Ramos (cell line): Measurements from ENCODE around the gene KAT2A.

Source experiments
- in situ Hi-C: fragments of 300-500 bp; cut with MboI; formaldehyde crosslinking; loops from one replicate; pipeline ENCODE4 v1.14.3; 2022; ENCODE audit warnings: low sequenced_read_pairs; ENCODE audit not compliant: unreplicated experiment

Gene KAT2A

GRCh38 chr17:42098730-42099399 is 22.3 kb downstream of the KAT2A start:
- in situ Hi-C loops, result no loop called here

GRCh38 chr17:42097691-42098631 is 23.2 kb downstream of the KAT2A start, which contains the start of gene ZNF385C:
ZNF385C (minus strand) TSS chr17:42098473; CDS start chr17:42063056, 35,417 bp downstream.
- in situ Hi-C loops, result no loop called here

GRCh38 chr17:42096360-42097111 is 24.6 kb downstream of the KAT2A start:
- in situ Hi-C loops, result no loop called here

GRCh38 chr17:42094375-42095069 is 26.6 kb downstream of the KAT2A start:
- in situ Hi-C loops, result no loop called here

GRCh38 chr17:42092939-42093338 is 28.2 kb downstream of the KAT2A start:
- in situ Hi-C loops, result no loop called here

- in situ Hi-C loops, result no loop called here
Measured at GRCh38 chr17:42090964-42091790, 30.0 kb downstream of the KAT2A start.

GRCh38 chr17:42088736-42089135 is 32.4 kb downstream of the KAT2A start:
- in situ Hi-C loops, result no loop called here

- in situ Hi-C loops, result no loop called here
Measured at GRCh38 chr17:42087736-42088705, 33.1 kb downstream of the KAT2A start.

GRCh38 chr17:42087042-42087701 is 34.0 kb downstream of the KAT2A start:
- in situ Hi-C loops, result no loop called here

- in situ Hi-C loops, result no loop called here
Measured at GRCh38 chr17:42081516-42082129, 39.5 kb downstream of the KAT2A start.

- in situ Hi-C loops, result no loop called here
Measured at GRCh38 chr17:42079541-42079940, 41.6 kb downstream of the KAT2A start.

- in situ Hi-C loops, result no loop called here
Measured at GRCh38 chr17:42078396-42079043, 42.6 kb downstream of the KAT2A start.

- in situ Hi-C loops, result no loop called here
Measured at GRCh38 chr17:42077755-42078154, 43.4 kb downstream of the KAT2A start.

- in situ Hi-C loops, result no loop called here
Measured at GRCh38 chr17:42076797-42077559, 44.2 kb downstream of the KAT2A start.

GRCh38 chr17:42075789-42076188 is 45.4 kb downstream of the KAT2A start:
- in situ Hi-C loops, result no loop called here
